CD14-positive monocyte (primary cell): ENCODE data around the gene OR56B4. TPM values are rescaled to one million over a fixed set of nuclear protein-coding genes. Genes with fewer than 3 reads are reported as not detected.

Experiments
- DNase-seq, 3 donors: peaks; one replicate each; pipeline ENCODE4 v3.0.0-alpha.2; 2011 to 2022
- H2AFZ ChIP-seq: 2 replicates; pipeline ENCODE4 v1.6.0; 2012; ENCODE audit warnings: mild to moderate bottlenecking, low read depth, low read length, inconsistent platforms; ENCODE audit not compliant: insufficient read depth, poor library complexity, severe bottlenecking
- H3K27ac ChIP-seq, 2 donors: 1 replicate in 1 of 2; 2 replicates in 1 of 2; pipeline ENCODE4 v1.5.1; 2012 to 2013; ENCODE audit warnings: low read length in 2 of 2, control low read depth in 1 of 2, inconsistent platforms in 1 of 2, low read depth in 1 of 2, mild to moderate bottlenecking in 1 of 2
- H3K27me3 ChIP-seq, 2 donors: one replicate each; pipeline versions ENCODE4 v1.6.0 to v1.6.1; 2011 to 2013; ENCODE audit warnings: low read length in 2 of 2; ENCODE audit not compliant: control insufficient read depth in 2 of 2, insufficient read depth in 2 of 2
- H3K36me3 ChIP-seq, 2 donors: replicated peaks in 1 of 2; 1 replicate in 1 of 2; 2 replicates in 1 of 2; pipeline versions ENCODE4 v1.5.1 to v1.6.1; 2012 to 2013; ENCODE audit warnings: low read length in 2 of 2, control low read depth in 1 of 2, inconsistent platforms in 1 of 2, mild to moderate bottlenecking in 1 of 2; ENCODE audit not compliant: insufficient read depth in 2 of 2, control insufficient read depth in 1 of 2
- H3K4me1 ChIP-seq, 2 donors: 1 replicate in 1 of 2; 2 replicates in 1 of 2; pipeline versions ENCODE4 v1.5.1 to v1.6.1; 2012 to 2013; ENCODE audit warnings: low read length in 2 of 2, control low read depth in 1 of 2, inconsistent platforms in 1 of 2, mild to moderate bottlenecking in 1 of 2, moderate library complexity in 1 of 2; ENCODE audit not compliant: insufficient read depth in 2 of 2, control insufficient read depth in 1 of 2
- H3K4me2 ChIP-seq: replicated peaks from 2 replicates; pipeline ENCODE3; 2012; ENCODE audit warnings: low read length, moderate library complexity, mild to moderate bottlenecking; ENCODE audit not compliant: poor library complexity, severe bottlenecking; ENCODE audit errors: extremely low read depth
- H3K4me3 ChIP-seq, 3 experiments: fragments of 200-600 bp in 1 of 3; sonication (generic) in 1 of 3; replicated peaks in 1 of 3; 1 replicate in 2 of 3; 2 replicates in 1 of 3; pipeline ENCODE4 v1.5.1; 2011 to 2013; ENCODE audit warnings: low read length in 3 of 3, mild to moderate bottlenecking in 3 of 3, control low read depth in 2 of 3, low read depth in 2 of 3, inconsistent platforms in 1 of 3, moderate library complexity in 1 of 3
- H3K79me2 ChIP-seq: 2 replicates; pipeline ENCODE4 v1.6.0; 2012; ENCODE audit warnings: mild to moderate bottlenecking, control low read depth, inconsistent platforms, low read length, moderate library complexity; ENCODE audit not compliant: insufficient read depth
- H3K9ac ChIP-seq: 2 replicates; pipeline ENCODE4 v1.6.0; 2017; ENCODE audit warnings: low read length, mild to moderate bottlenecking; ENCODE audit not compliant: insufficient read depth, poor library complexity, severe bottlenecking
- H3K9me3 ChIP-seq, 2 donors: replicated peaks in 1 of 2; 1 replicate in 1 of 2; 2 replicates in 1 of 2; pipeline versions ENCODE4 v1.5.1 to v1.6.1; 2012 to 2013; ENCODE audit warnings: low read length in 2 of 2, control low read depth in 1 of 2; ENCODE audit not compliant: control insufficient read depth in 1 of 2, insufficient read depth in 1 of 2
- H4K20me1 ChIP-seq: 2 replicates; pipeline ENCODE4 v1.6.0; 2012; ENCODE audit warnings: mild to moderate bottlenecking, low read length, control low read depth, moderate library complexity; ENCODE audit not compliant: insufficient read depth
- H3K27ac Mint-ChIP-seq, 7 donors: one replicate each; pipeline ENCODE4 v1.8.0; 2020; ENCODE audit warnings: mild to moderate bottlenecking in 7 of 7, mixed read lengths in 7 of 7, moderate library complexity in 6 of 7, inconsistent platforms in 2 of 7
- H3K27me3 Mint-ChIP-seq, 3 donors: one replicate each; pipeline ENCODE4 v1.8.0; 2021 to 2022; ENCODE audit warnings: low read depth in 3 of 3, mild to moderate bottlenecking in 3 of 3, mixed read lengths in 3 of 3, moderate library complexity in 3 of 3, inconsistent platforms in 1 of 3
- H3K36me3 Mint-ChIP-seq, 2 donors: one replicate each; pipeline ENCODE4 v1.8.0; 2020; ENCODE audit warnings: mixed read lengths in 2 of 2, inconsistent platforms in 1 of 2, mild to moderate bottlenecking in 1 of 2
- H3K4me1 Mint-ChIP-seq: one replicate; pipeline ENCODE4 v1.8.0; 2020; ENCODE audit warnings: mild to moderate bottlenecking, mixed read lengths
- H3K4me3 Mint-ChIP-seq, 2 donors: one replicate each; pipeline ENCODE4 v1.8.0; 2020; ENCODE audit warnings: mild to moderate bottlenecking in 2 of 2, mixed read lengths in 2 of 2, moderate library complexity in 1 of 2
- H3K9me3 Mint-ChIP-seq, 7 donors: one replicate each; pipeline ENCODE4 v1.8.0; 2020 to 2022; ENCODE audit warnings: mixed read lengths in 7 of 7, mild to moderate bottlenecking in 6 of 7, moderate library complexity in 6 of 7, inconsistent platforms in 2 of 7
- WGBS: methylation state at CpG from one replicate; pipeline ENCODE4 v1.1.5; 2013; ENCODE audit warnings: missing lambda C conversion rate; ENCODE audit not compliant: insufficient coverage; 5-methylcytosine and 5-hydroxymethylcytosine counted together
- intact Hi-C, 2 donors: fragments of 100-400 bp; cut with micrococcal nuclease; formaldehyde crosslinking; loops; one replicate each; pipeline versions ENCODE4 v1.15.0 to v1.15.1; 2023
- polyA plus RNA-seq, 3 donors: library from polyadenylated mRNA; depleted of rRNA in 1 of 3; unstranded in 2 of 3; stranded (reverse) in 1 of 3; fragments of 300-500 nt in 2 of 3; fragments of >200 nt in 1 of 3; fragmentation: Illumina TruSeq in 2 of 3; gene quantifications; 1 replicate in 2 of 3; 2 replicates in 1 of 3; pipeline ENCODE4 v1.2.3, GENCODE V29; 2012 to 2021
- TF ChIP-seq, protein P1 (sequence below): fragments of 200-600 bp; IDR thresholded peaks from one replicate; pipeline ENCODE4 v1.8.0; 2022; ENCODE audit warnings: antibody characterized with exemption, mild to moderate bottlenecking

Gene OR56B4
- polyA plus RNA-seq, 3 donors: not detected

DNA sequence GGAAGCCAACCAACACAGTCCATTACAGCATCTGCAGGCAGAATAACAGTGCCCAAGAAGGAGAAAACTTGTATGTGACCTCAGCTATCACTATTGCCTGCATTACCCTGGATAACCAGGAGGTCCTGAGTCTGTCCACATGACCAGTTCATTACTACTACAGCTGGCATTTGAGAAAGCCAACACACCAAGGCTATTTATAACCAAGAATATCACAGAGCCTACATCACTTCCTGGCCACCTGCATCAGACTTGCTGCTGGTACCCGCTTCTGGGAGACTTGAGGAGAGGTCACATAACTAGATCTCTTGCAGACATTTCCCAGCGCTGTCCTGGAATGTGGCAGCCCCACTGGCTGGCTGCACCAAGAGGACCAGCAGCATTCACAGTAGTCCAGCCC is 11.1 kb upstream of the OR56B4 start:
- intact Hi-C loops: no loop called here
- H3K36me3 ChIP-seq: no peaks in the 10 kb centered on the region

DNA sequence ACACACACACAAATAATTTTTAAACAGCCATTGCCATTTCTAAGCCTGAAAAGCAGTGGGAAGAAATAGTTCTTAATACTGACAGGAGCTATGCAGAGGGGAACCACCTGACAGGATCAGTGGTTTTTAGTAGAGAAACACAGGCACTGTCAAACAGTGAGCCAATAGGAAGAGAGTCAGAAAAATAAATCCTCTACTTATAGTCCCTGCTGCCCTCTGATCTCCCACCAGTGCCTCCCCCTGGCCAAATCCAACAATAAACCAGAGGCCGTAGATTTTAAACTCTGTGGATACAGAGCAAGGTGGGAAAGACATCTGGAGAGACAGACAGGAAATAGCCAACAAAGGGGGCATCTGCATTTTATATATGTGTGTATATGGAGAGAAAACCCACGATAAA is 7.9 kb upstream of the OR56B4 start:
- DNase-seq: no peak
- H3K27me3 ChIP-seq: peaks cover 8 to 31% of the 10 kb centered on the region in 2 donors
- no peak overlapping the region for H3K4me3 ChIP-seq
- H2AFZ ChIP-seq: no peak overlapping the region
- Mint-ChIP-seq H3K4me3 (no peak overlapping the region), H3K36me3 (peaks cover 4 to 11% of the 10 kb centered on the region in 2 donors), H3K27me3 (peaks cover 16 to 33% (median 19%) of the 10 kb centered on the region in 3 donors), H3K4me1 (peaks cover 18% of the 10 kb centered on the region), H3K27ac (no peak overlapping the region), H3K9me3 (peaks cover 0 to 3% (median 0%) of the 10 kb centered on the region in 7 donors)
- no CpG with 5 or more reads among the region's 2 CpGs for WGBS
- H3K9me3 ChIP-seq: no peaks in the 10 kb centered on the region
- H4K20me1 ChIP-seq: no peaks in the 10 kb centered on the region
- H3K27ac ChIP-seq: no peak overlapping the region
- TF ChIP-seq, protein P1, sequence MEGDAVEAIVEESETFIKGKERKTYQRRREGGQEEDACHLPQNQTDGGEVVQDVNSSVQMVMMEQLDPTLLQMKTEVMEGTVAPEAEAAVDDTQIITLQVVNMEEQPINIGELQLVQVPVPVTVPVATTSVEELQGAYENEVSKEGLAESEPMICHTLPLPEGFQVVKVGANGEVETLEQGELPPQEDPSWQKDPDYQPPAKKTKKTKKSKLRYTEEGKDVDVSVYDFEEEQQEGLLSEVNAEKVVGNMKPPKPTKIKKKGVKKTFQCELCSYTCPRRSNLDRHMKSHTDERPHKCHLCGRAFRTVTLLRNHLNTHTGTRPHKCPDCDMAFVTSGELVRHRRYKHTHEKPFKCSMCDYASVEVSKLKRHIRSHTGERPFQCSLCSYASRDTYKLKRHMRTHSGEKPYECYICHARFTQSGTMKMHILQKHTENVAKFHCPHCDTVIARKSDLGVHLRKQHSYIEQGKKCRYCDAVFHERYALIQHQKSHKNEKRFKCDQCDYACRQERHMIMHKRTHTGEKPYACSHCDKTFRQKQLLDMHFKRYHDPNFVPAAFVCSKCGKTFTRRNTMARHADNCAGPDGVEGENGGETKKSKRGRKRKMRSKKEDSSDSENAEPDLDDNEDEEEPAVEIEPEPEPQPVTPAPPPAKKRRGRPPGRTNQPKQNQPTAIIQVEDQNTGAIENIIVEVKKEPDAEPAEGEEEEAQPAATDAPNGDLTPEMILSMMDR: no peak
- H3K79me2 ChIP-seq: no peaks in the 10 kb centered on the region
- peaks cover 8 to 14% of the 10 kb centered on the region in 2 donors for H3K4me1 ChIP-seq
- no peaks in the 10 kb centered on the region for H3K36me3 ChIP-seq
- no peak overlapping the region for H3K4me2 ChIP-seq
- no peak overlapping the region for H3K9ac ChIP-seq
- intact Hi-C loops: no loop called here

More for the DNA sequence above, 11.1 kb upstream of the OR56B4 start:
- no peaks in the 10 kb centered on the region for H4K20me1 ChIP-seq
- no peak overlapping the region for H3K4me3 ChIP-seq
- H3K27ac ChIP-seq: no peak overlapping the region
- H3K79me2 ChIP-seq: no peaks in the 10 kb centered on the region
- TF ChIP-seq, protein P1: no peak
- H2AFZ ChIP-seq: no peak overlapping the region
- peaks cover 16 to 29% of the 10 kb centered on the region in 2 donors for H3K4me1 ChIP-seq
- Mint-ChIP-seq H3K9me3 (peaks cover 3 to 18% (median 12%) of the 10 kb centered on the region in 7 donors), H3K4me1 (peaks cover 33% of the 10 kb centered on the region), H3K27ac (no peak overlapping the region), H3K36me3 (peaks cover 7 to 24% of the 10 kb centered on the region in 2 donors), H3K4me3 (peak overlapping the region in 1 of 2 donors; percentile 9), H3K27me3 (peaks cover 11 to 27% (median 16%) of the 10 kb centered on the region in 3 donors)
- no peak for DNase-seq
- 72% methylated on average over 2 of the region's 2 CpGs for WGBS
- H3K27me3 ChIP-seq: peaks cover 8 to 17% of the 10 kb centered on the region in 2 donors
- H3K9me3 ChIP-seq: peaks cover 0 to 4% of the 10 kb centered on the region in 2 donors
- no peak overlapping the region for H3K4me2 ChIP-seq
- H3K9ac ChIP-seq: no peak overlapping the region
